Left lung (tissue), 10 donors: ENCODE data around the gene UBAC2. TPM values are rescaled to one million over a fixed set of nuclear protein-coding genes. Genes with fewer than 3 reads are reported as not detected.

Experiments
- ATAC-seq: fragments of 200-7000 bp; cut with Tn5 transposase; one replicate; pipeline ENCODE4 v1.9.1; 2020; ENCODE audit warnings: moderate library complexity
- DNase-seq, 4 donors: peaks; one replicate each; pipeline ENCODE4 v3.0.0-alpha.2; 2013 to 2020
- H3K27ac ChIP-seq, 2 donors: fragments of 200-600 bp; sonication (generic) in 1 of 2; one replicate each; pipeline versions ENCODE4 v1.5.0 to v1.8.0; 2020 to 2021
- H3K27me3 ChIP-seq, 2 donors: fragments of 200-600 bp; sonication (generic) in 1 of 2; one replicate each; pipeline versions ENCODE4 v1.5.0 to v1.8.0; 2020 to 2021
- H3K36me3 ChIP-seq, 2 donors: fragments of 200-600 bp; sonication (generic) in 1 of 2; one replicate each; pipeline versions ENCODE4 v1.5.0 to v1.8.0; 2020 to 2021
- H3K4me1 ChIP-seq, 2 donors: fragments of 200-600 bp; one replicate each; pipeline ENCODE4 v1.8.0; 2021
- H3K4me3 ChIP-seq, 2 donors: fragments of 200-600 bp; sonication (generic) in 1 of 2; one replicate each; pipeline versions ENCODE4 v1.5.0 to v1.8.0; 2020 to 2021; ENCODE audit warnings: mild to moderate bottlenecking in 1 of 2
- H3K9me3 ChIP-seq, 2 donors: fragments of 200-600 bp; sonication (generic) in 1 of 2; one replicate each; pipeline versions ENCODE4 v1.5.0 to v1.8.0; 2020 to 2021
- CTCF ChIP-seq, 2 donors: fragments of 200-600 bp; sonication (generic) in 1 of 2; IDR thresholded peaks; one replicate each; pipeline versions ENCODE4 v1.5.0 to v1.8.0; 2021; ENCODE audit warnings: antibody characterized with exemption in 2 of 2
- intact Hi-C, 2 donors: fragments of 100-400 bp; cut with DNase I; formaldehyde crosslinking; loops; one replicate each; pipeline versions ENCODE4 v1.11.2 to v1.14.2; 2022
- polyA plus RNA-seq, 6 donors: library from polyadenylated mRNA; unstranded; fragments of 120-200 nt; gene quantifications; one replicate each; pipeline ENCODE4 v1.2.1, GENCODE V29; 2013; ENCODE audit not compliant: insufficient read length in 6 of 6
- total RNA-seq, 2 donors: library from RNA; stranded (reverse); fragmentation: NEBNext Ultra II Directional; extraction: Animal tissue kit (Norgen Biotek cat#: 25700); gene quantifications; one replicate each; pipeline ENCODE4 v1.2.1, GENCODE V29; 2021
- donor health status: DM: no; HTN: yes; CAD: no.
- donor health status: DM: no; HTN: no; CAD: no.

The UBAC2 gene
- total and polyA plus RNA-seq, 8 donors = 56.1 to 71.6 (median 66.4) TPM

- DNase-seq (no peak), ATAC-seq (no peak)
- H3K36me3 ChIP-seq = peaks cover 0 to 64% of the 10 kb centered on the region in 2 donors
- H3K27me3 ChIP-seq = no peaks in the 10 kb centered on the region
- H3K4me3 ChIP-seq = no peak overlapping the region
- intact Hi-C loops = no loop called here
- no peaks in the 10 kb centered on the region for H3K9me3 ChIP-seq
- no peaks in the 10 kb centered on the region for H3K4me1 ChIP-seq
- no peak overlapping the region for H3K27ac ChIP-seq
- TF ChIP-seq CTCF (IDR thresholded peaks at IDR 0.05) = no peak
Measured at GRCh38 chr13:99347911-99348451, 147.3 kb downstream of the UBAC2 start.

- Histone ChIP-seq H3K27me3 (no peaks in the 10 kb centered on the region), H3K9me3 (no peaks in the 10 kb centered on the region), H3K4me1 (peaks cover 0 to 17% of the 10 kb centered on the region in 2 donors), H3K27ac (no peak overlapping the region), H3K4me3 (no peak overlapping the region), H3K36me3 (peaks cover 0 to 56% of the 10 kb centered on the region in 2 donors)
- ATAC-seq (no peak), DNase-seq (no peak)
- TF ChIP-seq CTCF (IDR thresholded peaks at IDR 0.05) = no peak
- intact Hi-C loops = no loop called here
Measured at GRCh38 chr13:99350191-99350590, 149.5 kb downstream of the UBAC2 start.

GRCh38 chr13:99351772-99352171, 151.1 kb downstream of the UBAC2 start:
- Histone ChIP-seq H3K9me3 (no peaks in the 10 kb centered on the region), H3K27ac (no peak overlapping the region), H3K4me3 (no peak overlapping the region), H3K4me1 (peaks cover 2 to 32% of the 10 kb centered on the region in 2 donors), H3K36me3 (peaks cover 0 to 48% of the 10 kb centered on the region in 2 donors), H3K27me3 (no peaks in the 10 kb centered on the region)
- no peak for ATAC-seq
- no peak for TF ChIP-seq CTCF (IDR thresholded peaks at IDR 0.05)
- no peak for DNase-seq
- intact Hi-C loops = no loop called here

- Histone ChIP-seq H3K4me1 (peaks cover 9 to 41% of the 10 kb centered on the region in 2 donors), H3K27ac (no peak overlapping the region), H3K4me3 (no peak overlapping the region), H3K27me3 (no peaks in the 10 kb centered on the region), H3K36me3 (peaks cover 0 to 43% of the 10 kb centered on the region in 2 donors), H3K9me3 (no peaks in the 10 kb centered on the region)
- no peak for TF ChIP-seq CTCF (IDR thresholded peaks at IDR 0.05)
- intact Hi-C loops = no loop called here
- DNase-seq = no peak
- ATAC-seq = no peak
Measured at GRCh38 chr13:99352351-99353245, 151.9 kb downstream of the UBAC2 start.

- no peak overlapping the region for H3K4me3 ChIP-seq
- intact Hi-C loops = no loop called here
Measured at GRCh38 chr13:99353246-99353600, 152.6 kb downstream of the UBAC2 start.

More at GRCh38 chr13:99353246-99353600, 152.6 kb downstream of the UBAC2 start:
- ATAC-seq (no peak), DNase-seq (no peak)
- peaks cover 9 to 44% of the 10 kb centered on the region in 2 donors for H3K4me1 ChIP-seq
- no peak overlapping the region for H3K27ac ChIP-seq
- H3K27me3 ChIP-seq = no peaks in the 10 kb centered on the region
- no peak for TF ChIP-seq CTCF (IDR thresholded peaks at IDR 0.05)
- no peaks in the 10 kb centered on the region for H3K9me3 ChIP-seq
- peaks cover 0 to 43% of the 10 kb centered on the region in 2 donors for H3K36me3 ChIP-seq
